Kidney (tissue), 19 donors: ENCODE results near the gene PRAMEF4. TPM values are rescaled to one million over a fixed set of nuclear protein-coding genes. Genes with fewer than 3 reads are reported as not detected.
"Not testable (repeated sequence)": the region's sequence is repeated elsewhere in the genome, so short reads cannot be mapped to it uniquely, and the experiment has no call there.

Experiments
- DNase-seq, 5 donors: peaks; one replicate each; pipeline ENCODE4 v3.0.0-alpha.2; 2013 to 2020
- FAIRE-seq: peaks from 2 replicates; lab custom pipeline; 2012; peaks lifted over from hg19 to GRCh38; lab: Jason Lieb, UNC
- H3K27ac ChIP-seq, 2 donors: one replicate each; pipeline ENCODE4 v1.7.0; 2013; ENCODE audit warnings: low read depth in 2 of 2, low read length in 2 of 2, inconsistent platforms in 1 of 2
- H3K27me3 ChIP-seq: one replicate; pipeline ENCODE4 v1.7.1; 2013; ENCODE audit warnings: low read length, inconsistent platforms; ENCODE audit not compliant: control insufficient read depth, insufficient read depth
- H3K36me3 ChIP-seq, 3 donors: one replicate each; pipeline versions ENCODE4 v1.7.0 to v1.7.1; 2013; ENCODE audit warnings: low read length in 3 of 3, control low read depth in 1 of 3, inconsistent platforms in 1 of 3; ENCODE audit not compliant: insufficient read depth in 3 of 3, control insufficient read depth in 2 of 3
- H3K4me1 ChIP-seq, 3 donors: one replicate each; pipeline versions ENCODE4 v1.7.0 to v1.7.1; 2013; ENCODE audit warnings: low read length in 3 of 3, inconsistent platforms in 1 of 3, low read depth in 1 of 3; ENCODE audit not compliant: control insufficient read depth in 2 of 3, insufficient read depth in 2 of 3
- H3K4me3 ChIP-seq, 3 donors: one replicate each; pipeline versions ENCODE4 v1.7.0 to v1.8.1; 2013; ENCODE audit warnings: low read length in 3 of 3, control low read depth in 1 of 3, inconsistent platforms in 1 of 3
- H3K9ac ChIP-seq, 3 donors: one replicate each; pipeline versions ENCODE4 v1.7.0 to v1.7.1; 2013; ENCODE audit warnings: low read length in 3 of 3, control low read depth in 1 of 3, inconsistent platforms in 1 of 3
- H3K9me3 ChIP-seq, 3 donors: one replicate each; pipeline versions ENCODE4 v1.7.0 to v1.7.1; 2013; ENCODE audit warnings: low read length in 3 of 3, control low read depth in 1 of 3, inconsistent platforms in 1 of 3; ENCODE audit not compliant: control insufficient read depth in 2 of 3, insufficient read depth in 1 of 3
- intact Hi-C: fragments of 100-400 bp; cut with DNase I; formaldehyde crosslinking; loops from one replicate; pipeline ENCODE4 v1.11.1; 2022
- long read RNA-seq, 10 donors: library from polyadenylated mRNA in 1 of 10; unstranded in 1 of 10; transcript quantifications; one replicate each; pipeline ENCODE4 v2.0.0 and lab custom pipeline, GENCODE V29; 2021 to 2026
- polyA plus RNA-seq: library from polyadenylated mRNA; stranded (reverse); fragments of 350-450 nt; fragmentation: Illumina TruSeq; extraction: RNeasy Lipid Tissue Mini Kit (QIAGEN cat#74804); gene quantifications from one replicate; pipeline ENCODE4 v1.2.3, GENCODE V29; 2014; ENCODE audit warnings: low read depth, low replicate concordance; ENCODE audit not compliant: insufficient read depth
- total RNA-seq: library from RNA; stranded (reverse); fragmentation: NEBNext Ultra II Directional; extraction: Animal tissue kit (Norgen Biotek cat#: 25700); gene quantifications from one replicate; pipeline ENCODE4 v1.2.1, GENCODE V29; 2021
- donor health status: control.
- donor health status: control.
- donor health status: DM: yes; HTN: yes; CAD: no.
- donor health status: Normal renal cell carcinoma (clear cell type).

PRAMEF4 gene
- total RNA-seq (not detected), polyA plus RNA-seq (not detected)
- long read RNA-seq, donor 1: 0 reads
- long read RNA-seq, donor 2: 0 reads
- long read RNA-seq, donor 3: 0 reads
- long read RNA-seq, donor 4: 0 reads
- long read RNA-seq, donor 5: 0 reads
- long read RNA-seq, donor 6: 0 reads
- long read RNA-seq, donor 7: 0 reads
- long read RNA-seq, donor 8: 0 reads
- long read RNA-seq, donor 9: 0 reads
- long read RNA-seq, donor 10: 0 reads

DNA sequence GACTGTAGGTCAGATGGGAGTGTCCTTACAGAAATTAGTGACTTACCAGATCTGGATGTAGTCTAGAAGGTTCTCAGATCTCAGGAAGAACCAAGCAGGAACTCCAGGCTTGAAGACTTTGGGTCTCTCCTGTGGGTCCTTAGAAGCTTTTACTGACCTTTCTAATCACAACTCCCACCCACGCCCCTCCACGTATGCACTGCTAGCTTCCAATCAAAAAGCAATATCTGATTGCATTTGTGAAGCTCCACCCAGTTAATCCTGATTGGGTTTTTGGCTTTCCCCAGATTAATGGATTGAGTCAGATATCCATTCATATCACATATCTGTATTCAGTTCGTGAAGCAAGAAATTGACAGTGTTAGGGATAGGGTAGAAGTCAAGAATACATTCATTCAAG is at the start of gene PRAMEF4:
Gene PRAMEF4 (minus strand): TSS at position 101 of the 400 bp plus-strand sequence. CDS start 2,807 bp downstream, outside the sequence.
- FAIRE-seq: not testable (repeated sequence)

DNA sequence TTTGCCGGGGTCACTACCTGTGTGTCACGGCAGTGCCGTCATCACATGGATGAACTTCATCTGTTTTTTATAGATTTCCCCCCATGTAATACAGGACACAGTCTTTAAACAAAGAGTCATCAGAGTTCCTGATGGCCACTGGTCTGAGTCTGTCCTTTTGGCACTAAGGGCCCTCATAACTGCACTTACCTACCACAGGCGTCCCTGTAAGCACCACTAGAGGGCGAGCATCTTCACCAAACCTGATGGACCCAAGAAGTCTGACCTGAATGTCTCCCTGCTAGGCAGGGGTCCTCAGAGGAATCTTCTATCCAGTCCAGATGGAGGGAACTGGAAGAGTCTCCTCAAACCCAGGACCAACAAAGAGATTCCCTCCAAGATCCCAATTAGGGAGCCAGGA is 38.4 kb upstream of the PRAMEF4 start:
- H3K4me3 ChIP-seq, intact Hi-C loops, H3K4me1 ChIP-seq, DNase-seq, FAIRE-seq, H3K9me3 ChIP-seq, H3K27me3 ChIP-seq, H3K9ac ChIP-seq, H3K27ac ChIP-seq, H3K36me3 ChIP-seq: not testable (repeated sequence)

More for the DNA sequence above, at the start of gene PRAMEF4:
- H3K4me1 ChIP-seq, H3K9me3 ChIP-seq, intact Hi-C loops, H3K36me3 ChIP-seq, H3K27me3 ChIP-seq, H3K9ac ChIP-seq, H3K27ac ChIP-seq, DNase-seq, H3K4me3 ChIP-seq: not testable (repeated sequence)

DNA sequence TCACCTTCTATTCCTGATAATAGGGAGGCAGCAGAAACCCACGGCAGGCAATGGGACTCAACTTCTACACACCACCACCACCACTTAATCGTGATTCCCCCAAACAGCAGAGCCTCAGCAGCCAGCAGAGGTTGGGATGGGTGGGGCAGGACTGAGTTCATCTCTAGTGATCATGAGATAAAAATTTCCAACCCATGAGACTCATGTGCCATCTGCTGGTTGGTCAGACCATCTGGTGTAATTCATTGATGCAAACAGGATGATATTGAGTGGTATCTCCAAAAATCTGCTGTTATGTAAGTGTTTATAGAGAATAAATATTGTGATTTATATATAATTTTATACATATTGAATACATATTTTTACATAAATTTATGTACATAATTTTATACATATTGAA is 35.7 kb upstream of the PRAMEF4 start:
- H3K36me3 ChIP-seq, H3K27ac ChIP-seq, H3K27me3 ChIP-seq, H3K9me3 ChIP-seq, H3K4me3 ChIP-seq, DNase-seq, H3K9ac ChIP-seq, intact Hi-C loops, H3K4me1 ChIP-seq: not testable (repeated sequence)
- FAIRE-seq: peak; percentile 62

DNA sequence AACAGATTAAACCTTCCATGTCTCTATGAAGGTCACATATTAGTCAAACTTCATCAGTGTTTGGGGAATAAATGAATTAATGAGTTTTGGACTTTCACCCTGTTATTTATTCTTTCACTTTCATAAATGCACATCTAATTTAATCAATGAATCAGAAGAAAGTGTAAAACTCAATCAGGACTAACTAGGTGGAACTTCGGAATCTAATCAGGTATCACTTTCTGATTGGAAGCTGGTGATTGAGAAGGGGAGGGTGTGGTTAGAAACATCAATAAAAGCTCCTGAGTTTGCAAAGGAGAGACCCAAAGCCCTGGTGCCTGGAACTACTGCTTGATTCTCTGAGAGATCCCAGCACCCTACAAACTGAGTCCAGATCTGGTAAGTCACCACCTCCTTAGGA is 30.3 kb upstream of the PRAMEF4 start, which contains the start of gene PRAMEF7:
Gene PRAMEF7 (plus strand): TSS at position 301 of the 400 bp plus-strand sequence. CDS start 1,083 bp downstream, outside the sequence.
- H3K4me1 ChIP-seq, intact Hi-C loops, H3K27ac ChIP-seq, H3K9me3 ChIP-seq, DNase-seq, H3K27me3 ChIP-seq, H3K4me3 ChIP-seq, FAIRE-seq, H3K36me3 ChIP-seq, H3K9ac ChIP-seq: not testable (repeated sequence)

DNA sequence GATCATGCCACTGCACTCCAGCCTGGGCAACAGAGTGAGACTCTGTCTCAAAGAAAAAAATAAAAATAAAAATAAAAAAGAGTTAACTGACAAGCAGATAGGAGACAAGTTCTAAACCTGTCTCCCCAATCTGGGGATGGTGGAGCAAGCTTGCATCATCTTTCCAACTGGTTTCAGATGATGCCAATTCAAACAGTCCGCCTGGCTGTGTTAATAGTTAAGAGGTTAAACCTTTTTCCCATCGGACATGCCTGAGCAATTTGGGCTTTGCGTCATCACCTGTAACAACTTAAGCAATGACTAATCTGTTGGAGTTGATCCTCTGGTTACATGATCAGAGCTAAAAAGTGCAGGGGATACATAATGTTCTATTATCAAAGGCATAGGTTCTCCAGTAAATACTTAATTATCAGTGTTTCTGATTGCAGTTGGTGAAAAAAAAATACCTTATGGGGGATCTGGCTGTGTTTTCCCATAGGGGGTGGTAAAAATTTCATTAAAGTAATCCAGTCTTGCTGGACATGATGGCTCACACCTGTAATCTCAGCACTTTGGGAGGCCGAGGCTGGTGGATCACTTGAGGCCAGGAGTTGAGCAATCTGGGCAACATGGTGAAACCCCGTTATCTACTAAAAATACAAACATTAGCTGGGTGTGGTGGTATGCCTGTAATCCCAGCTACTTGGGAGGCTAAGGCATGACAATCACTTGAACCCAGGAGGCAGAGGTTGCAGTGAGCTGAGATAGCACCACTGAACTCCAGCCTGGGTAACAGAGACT is 18.0 kb upstream of the PRAMEF4 start:
- H3K36me3 ChIP-seq, H3K9ac ChIP-seq, FAIRE-seq, H3K27ac ChIP-seq, H3K4me3 ChIP-seq, H3K4me1 ChIP-seq, DNase-seq, H3K27me3 ChIP-seq, H3K9me3 ChIP-seq, intact Hi-C loops: not testable (repeated sequence)

DNA sequence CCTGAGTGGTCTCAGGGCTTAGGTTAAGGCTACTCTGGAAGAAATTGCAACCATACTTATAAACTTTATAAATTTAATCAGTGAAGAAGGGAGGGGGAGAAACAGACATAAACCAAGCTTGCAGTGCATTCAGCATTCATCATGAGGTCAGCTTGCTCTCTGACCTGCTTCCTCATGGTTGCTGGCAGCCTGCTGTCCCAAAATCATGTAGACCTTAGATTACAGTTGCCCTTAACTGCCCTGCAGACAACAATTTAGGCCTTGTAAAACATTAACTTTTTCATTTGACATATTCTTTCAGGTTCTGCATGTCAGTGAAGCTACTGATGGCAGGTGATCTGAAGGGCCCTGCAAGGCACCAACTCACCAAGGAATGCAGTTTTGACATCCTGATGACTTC is 13.2 kb upstream of the PRAMEF4 start:
- H3K9ac ChIP-seq, FAIRE-seq, H3K27ac ChIP-seq, H3K4me3 ChIP-seq, H3K9me3 ChIP-seq, intact Hi-C loops, H3K27me3 ChIP-seq, H3K36me3 ChIP-seq, H3K4me1 ChIP-seq, DNase-seq: not testable (repeated sequence)

DNA sequence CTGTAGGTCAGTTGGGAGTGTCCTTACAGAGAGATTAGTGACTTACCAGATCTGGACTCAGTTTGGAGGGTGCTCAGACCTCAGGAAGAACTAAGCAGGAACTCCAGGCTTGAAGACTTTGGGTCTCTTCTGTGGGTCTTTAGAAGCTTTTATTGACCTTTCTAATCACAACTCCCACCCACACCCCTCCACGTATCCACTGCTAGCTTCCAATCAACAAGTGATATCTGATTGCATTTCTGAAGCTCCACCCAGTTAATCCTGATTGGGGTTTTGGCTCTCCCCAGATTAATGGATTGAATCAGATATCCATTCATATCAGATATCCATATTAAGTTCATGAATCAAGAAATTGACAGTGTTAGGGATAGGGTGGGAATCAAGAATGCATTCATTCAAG is 12.2 kb upstream of the PRAMEF4 start, which contains the start of gene PRAMEF10:
Gene PRAMEF10 (minus strand): TSS at position 101 of the 400 bp plus-strand sequence. CDS start 2,423 bp downstream, outside the sequence.
- H3K4me3 ChIP-seq, H3K36me3 ChIP-seq, intact Hi-C loops, H3K9me3 ChIP-seq, H3K27ac ChIP-seq, FAIRE-seq, DNase-seq, H3K4me1 ChIP-seq, H3K27me3 ChIP-seq, H3K9ac ChIP-seq: not testable (repeated sequence)

DNA sequence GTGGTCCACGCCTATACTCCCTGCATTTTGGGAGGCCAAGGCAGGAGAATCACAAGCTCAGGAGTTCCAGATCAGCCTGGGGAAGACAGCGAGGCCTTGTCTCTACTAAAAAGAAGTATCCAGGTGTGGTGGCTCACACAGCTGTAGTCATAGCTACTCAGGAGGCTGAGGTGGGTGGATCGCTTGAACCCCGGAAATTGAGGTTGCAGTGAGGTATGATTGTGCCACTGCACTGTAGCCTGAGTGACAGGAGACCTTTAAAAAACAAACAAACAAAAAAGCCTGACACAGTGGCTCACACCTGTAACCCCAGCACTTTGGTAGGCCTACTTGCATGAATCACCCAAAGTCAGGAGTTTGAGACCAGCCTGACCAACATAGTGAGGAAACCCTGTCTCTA is 7.5 kb downstream of the PRAMEF4 start:
- H3K4me3 ChIP-seq, intact Hi-C loops, FAIRE-seq, H3K36me3 ChIP-seq, H3K9me3 ChIP-seq, DNase-seq, H3K4me1 ChIP-seq, H3K9ac ChIP-seq, H3K27ac ChIP-seq, H3K27me3 ChIP-seq: not testable (repeated sequence)
